Neural progenitor cell (in vitro differentiated cells): ENCODE measurements around the gene SCNN1B.

Experiments
- EZH2 ChIP-seq: fragments of 200-600 bp; sonication (generic); IDR thresholded peaks from 2 replicates; pipeline ENCODE4 v1.6.1; 2017; ENCODE audit warnings: antibody characterized with exemption, mild to moderate bottlenecking, moderate library complexity
- EZH2phosphoT487 ChIP-seq: fragments of 200-600 bp; sonication (generic); IDR thresholded peaks from 2 replicates; pipeline ENCODE4 v1.6.1; 2017; ENCODE audit warnings: antibody characterized with exemption
- TF ChIP-seq, protein P1 (sequence below): fragments of 200-600 bp; sonication (generic); IDR thresholded peaks from 2 replicates; pipeline ENCODE4 v1.5.1; 2017; ENCODE audit warnings: antibody characterized with exemption, mild to moderate bottlenecking

DNA sequence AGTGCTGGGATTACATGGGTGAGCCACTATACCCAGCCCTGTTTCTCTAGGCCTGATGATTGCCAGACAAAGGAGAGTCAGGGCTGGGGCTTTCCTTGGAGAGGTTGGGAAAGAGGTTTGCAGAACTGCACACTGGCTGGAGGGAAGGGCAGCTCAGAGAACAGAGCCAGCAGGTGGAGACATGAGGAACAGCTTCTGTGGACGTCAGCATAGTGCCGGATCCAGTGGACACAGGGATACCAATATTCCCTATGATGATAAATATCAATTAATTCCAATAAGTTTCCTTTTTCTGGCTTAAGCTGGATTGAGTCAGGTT, 43.2 kb upstream of the SCNN1B start:
- TF ChIP-seq, protein P1, sequence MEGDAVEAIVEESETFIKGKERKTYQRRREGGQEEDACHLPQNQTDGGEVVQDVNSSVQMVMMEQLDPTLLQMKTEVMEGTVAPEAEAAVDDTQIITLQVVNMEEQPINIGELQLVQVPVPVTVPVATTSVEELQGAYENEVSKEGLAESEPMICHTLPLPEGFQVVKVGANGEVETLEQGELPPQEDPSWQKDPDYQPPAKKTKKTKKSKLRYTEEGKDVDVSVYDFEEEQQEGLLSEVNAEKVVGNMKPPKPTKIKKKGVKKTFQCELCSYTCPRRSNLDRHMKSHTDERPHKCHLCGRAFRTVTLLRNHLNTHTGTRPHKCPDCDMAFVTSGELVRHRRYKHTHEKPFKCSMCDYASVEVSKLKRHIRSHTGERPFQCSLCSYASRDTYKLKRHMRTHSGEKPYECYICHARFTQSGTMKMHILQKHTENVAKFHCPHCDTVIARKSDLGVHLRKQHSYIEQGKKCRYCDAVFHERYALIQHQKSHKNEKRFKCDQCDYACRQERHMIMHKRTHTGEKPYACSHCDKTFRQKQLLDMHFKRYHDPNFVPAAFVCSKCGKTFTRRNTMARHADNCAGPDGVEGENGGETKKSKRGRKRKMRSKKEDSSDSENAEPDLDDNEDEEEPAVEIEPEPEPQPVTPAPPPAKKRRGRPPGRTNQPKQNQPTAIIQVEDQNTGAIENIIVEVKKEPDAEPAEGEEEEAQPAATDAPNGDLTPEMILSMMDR, result no peak
- TF ChIP-seq EZH2 (no peak), EZH2phosphoT487 (no peak)
